GM23248 (cell line): Measurements from ENCODE around the gene OR9G1.

Source experiments
- EZH2 ChIP-seq: fragments of 200-600 bp; sonication (generic); IDR thresholded peaks from 2 replicates; pipeline ENCODE4 v1.6.1; 2018; ENCODE audit warnings: antibody characterized with exemption, mild to moderate bottlenecking; ENCODE audit not compliant: insufficient read depth, poor library complexity, severe bottlenecking
- EZH2phosphoT487 ChIP-seq: fragments of 200-600 bp; sonication (generic); IDR thresholded peaks from 2 replicates; pipeline ENCODE4 v1.6.1; 2018; ENCODE audit warnings: antibody characterized with exemption, moderate library complexity, mild to moderate bottlenecking, low read depth; ENCODE audit not compliant: insufficient read depth

DNA sequence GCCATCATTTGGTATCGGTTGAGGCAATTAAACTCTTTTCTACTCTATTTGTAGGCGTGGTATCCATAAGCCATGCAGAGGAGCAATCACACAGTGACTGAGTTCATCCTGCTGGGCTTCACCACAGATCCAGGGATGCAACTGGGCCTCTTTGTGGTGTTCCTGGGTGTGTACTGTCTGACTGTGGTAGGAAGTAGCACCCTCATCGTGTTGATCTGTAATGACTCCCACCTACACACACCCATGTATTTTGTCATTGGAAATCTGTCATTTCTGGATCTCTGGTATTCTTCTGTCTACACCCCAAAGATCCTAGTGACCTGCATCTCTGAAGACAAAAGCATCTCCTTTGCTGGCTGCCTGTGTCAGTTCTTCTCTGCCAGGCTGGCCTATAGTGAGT lies 41.2 kb downstream of the OR9G1 start:
- TF ChIP-seq EZH2 (no peak), EZH2phosphoT487 (no peak)
